Testis (tissue), 3 donors: ENCODE results near the gene PRR33. TPM values are rescaled to one million over a fixed set of nuclear protein-coding genes. Genes with fewer than 3 reads are reported as not detected.
A peak's percentile ranks its signal among the peaks of the same experiment; 100 is the strongest.

Source experiments
- DNase-seq: peaks from one replicate; pipeline ENCODE4 v3.0.0-alpha.2; 2019
- H3K27ac ChIP-seq, 2 donors: fragments of 200-600 bp; sonication (generic); one replicate each; pipeline ENCODE4 v1.5.1; 2019
- H3K27me3 ChIP-seq: fragments of 200-600 bp; sonication (generic); one replicate; pipeline ENCODE4 v1.5.1; 2019
- H3K36me3 ChIP-seq: fragments of 200-600 bp; sonication (generic); one replicate; pipeline ENCODE4 v1.5.1; 2017; ENCODE audit warnings: low read depth; ENCODE audit errors: missing control alignments
- H3K4me1 ChIP-seq: fragments of 200-600 bp; sonication (generic); one replicate; pipeline ENCODE4 v1.5.1; 2019
- H3K4me3 ChIP-seq, 2 donors: fragments of 200-600 bp; sonication (generic); one replicate each; pipeline ENCODE4 v1.5.1; 2017 to 2019
- H3K9me3 ChIP-seq: fragments of 200-600 bp; sonication (generic); one replicate; pipeline ENCODE4 v1.5.1; 2017
- POLR2A ChIP-seq: fragments of 450-650 bp; IDR thresholded peaks from one replicate; pipeline ENCODE4 v1.6.1; 2017; ENCODE audit warnings: antibody characterized with exemption, mild to moderate bottlenecking, moderate library complexity
- WGBS, 2 donors: methylation state at CpG; one replicate each; pipeline ENCODE4 v1.1.5; 2018; 5-methylcytosine and 5-hydroxymethylcytosine counted together
- intact Hi-C: fragments of 100-400 bp; cut with DNase I; formaldehyde crosslinking; loops from one replicate; pipeline ENCODE4 v1.15.1; 2023; ENCODE audit warnings: low total_unique reads
- polyA plus RNA-seq: library from polyadenylated mRNA; stranded (reverse); fragments of 350-450 nt; fragmentation: Illumina TruSeq; extraction: RNeasy Lipid Tissue Mini Kit (QIAGEN cat#74804); gene quantifications from one replicate; pipeline ENCODE4 v1.2.3, GENCODE V29; 2014; ENCODE audit warnings: low read depth, low replicate concordance; ENCODE audit not compliant: insufficient read depth
- total RNA-seq, 2 donors: library from RNA; depleted of rRNA; stranded (reverse); fragments of >200 nt; gene quantifications; one replicate each; pipeline ENCODE4 v1.2.3, GENCODE V29; 2016
- TF ChIP-seq, protein P1 (sequence below), 3 experiments: fragments of 450-650 bp in 2 of 3; fragments of 200-600 bp in 1 of 3; sonication (generic) in 1 of 3; IDR thresholded peaks; one replicate each; pipeline ENCODE4 v1.5.1; 2016 to 2019; ENCODE audit warnings: antibody characterized with exemption in 3 of 3, mild to moderate bottlenecking in 2 of 3, moderate library complexity in 1 of 3

Gene PRR33
- total and polyA plus RNA-seq, 3 donors from 2014 or later = 0.06 TPM; not detected in 2

DNA sequence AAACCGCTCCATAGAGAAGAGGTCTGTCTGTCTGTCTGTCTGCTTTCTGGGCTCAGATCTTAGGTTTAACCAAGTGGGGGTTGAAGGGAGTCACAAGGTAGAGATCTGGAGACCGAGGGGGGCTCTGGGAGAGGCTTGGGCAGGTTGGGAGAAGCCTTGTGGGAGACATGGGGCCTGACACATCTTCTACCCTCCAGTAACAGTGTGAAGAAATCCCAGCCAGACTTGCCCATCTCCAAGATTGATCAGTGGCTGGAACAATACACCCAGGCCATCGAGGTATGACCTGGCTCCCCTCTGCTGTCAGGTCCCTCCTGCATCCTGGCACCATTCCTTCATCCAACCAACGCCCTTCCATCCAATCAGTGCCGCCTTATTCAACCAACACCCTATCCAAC is 7.4 kb downstream of the PRR33 start:
- peaks cover 24% of the 10 kb centered on the region for H3K4me1 ChIP-seq
- WGBS, 2 donors = 95% methylated on average over 5 of the region's 5 CpGs
- no peaks in the 10 kb centered on the region for H3K27me3 ChIP-seq
- no peak for DNase-seq
- intact Hi-C loops = no loop called here
- H3K27ac ChIP-seq = no peak overlapping the region
- TF ChIP-seq, protein P1, sequence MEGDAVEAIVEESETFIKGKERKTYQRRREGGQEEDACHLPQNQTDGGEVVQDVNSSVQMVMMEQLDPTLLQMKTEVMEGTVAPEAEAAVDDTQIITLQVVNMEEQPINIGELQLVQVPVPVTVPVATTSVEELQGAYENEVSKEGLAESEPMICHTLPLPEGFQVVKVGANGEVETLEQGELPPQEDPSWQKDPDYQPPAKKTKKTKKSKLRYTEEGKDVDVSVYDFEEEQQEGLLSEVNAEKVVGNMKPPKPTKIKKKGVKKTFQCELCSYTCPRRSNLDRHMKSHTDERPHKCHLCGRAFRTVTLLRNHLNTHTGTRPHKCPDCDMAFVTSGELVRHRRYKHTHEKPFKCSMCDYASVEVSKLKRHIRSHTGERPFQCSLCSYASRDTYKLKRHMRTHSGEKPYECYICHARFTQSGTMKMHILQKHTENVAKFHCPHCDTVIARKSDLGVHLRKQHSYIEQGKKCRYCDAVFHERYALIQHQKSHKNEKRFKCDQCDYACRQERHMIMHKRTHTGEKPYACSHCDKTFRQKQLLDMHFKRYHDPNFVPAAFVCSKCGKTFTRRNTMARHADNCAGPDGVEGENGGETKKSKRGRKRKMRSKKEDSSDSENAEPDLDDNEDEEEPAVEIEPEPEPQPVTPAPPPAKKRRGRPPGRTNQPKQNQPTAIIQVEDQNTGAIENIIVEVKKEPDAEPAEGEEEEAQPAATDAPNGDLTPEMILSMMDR (IDR thresholded peaks at IDR 0.05) = no peak
- no peak for TF ChIP-seq POLR2A
- H3K4me3 ChIP-seq = no peak overlapping the region
- H3K9me3 ChIP-seq = no peaks in the 10 kb centered on the region
- H3K36me3 ChIP-seq = no peaks in the 10 kb centered on the region

DNA sequence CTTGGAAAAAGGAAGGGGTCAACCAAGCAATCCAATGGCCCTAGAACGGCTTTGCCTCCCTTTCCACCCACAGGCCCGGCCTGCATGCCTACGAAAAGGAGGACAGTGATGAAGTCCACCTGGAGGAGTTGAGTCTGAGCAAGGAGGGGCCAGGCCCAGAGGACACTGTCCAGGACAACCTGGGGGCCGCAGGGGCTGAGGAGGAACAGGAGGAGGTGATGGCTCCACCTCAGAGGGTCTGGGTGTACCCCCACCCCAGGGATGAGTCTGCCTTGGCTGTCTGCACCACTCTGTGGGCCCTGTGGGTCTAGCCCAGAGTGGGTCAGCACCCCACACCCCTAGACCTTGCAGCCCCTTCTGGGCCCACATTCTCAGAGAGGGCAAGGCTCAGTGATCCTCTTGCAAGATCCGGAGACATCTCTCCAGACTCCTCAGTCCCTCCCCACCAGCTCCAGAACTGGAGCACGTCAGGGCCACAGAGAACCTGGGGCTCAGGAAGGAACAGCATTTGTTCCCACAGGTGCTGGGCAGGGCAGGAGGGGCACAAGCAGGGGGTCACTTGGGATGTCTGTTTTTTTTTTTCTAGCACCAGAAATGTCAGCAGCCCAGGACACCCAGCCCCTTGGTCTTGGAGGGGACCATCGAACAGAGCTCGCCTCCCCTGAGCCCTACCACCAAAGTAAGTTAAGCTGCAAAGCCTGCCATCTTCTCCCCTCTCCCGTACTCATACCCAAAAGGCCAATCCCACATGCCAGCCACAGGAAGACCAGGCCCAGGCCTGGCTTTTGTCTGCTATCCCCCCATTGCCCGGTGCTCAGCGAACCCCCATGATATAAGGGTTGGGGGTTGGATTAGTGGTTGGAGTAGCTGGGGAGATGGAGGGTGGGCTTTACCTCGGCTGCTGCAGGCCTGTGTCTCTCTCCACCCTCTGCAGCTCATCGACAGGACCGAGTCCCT is 8.1 kb downstream of the PRR33 start:
- Histone ChIP-seq H3K4me1 (peaks cover 24% of the 10 kb centered on the region), H3K9me3 (no peaks in the 10 kb centered on the region), H3K27me3 (no peaks in the 10 kb centered on the region), H3K36me3 (no peaks in the 10 kb centered on the region), H3K4me3 (no peak overlapping the region), H3K27ac (no peak overlapping the region)
- no peak for DNase-seq
- intact Hi-C loops = no loop called here
- 95 to 97% methylated on average over 13 to 14 of the region's 14 CpGs for WGBS, 2 donors
- no peak for TF ChIP-seq POLR2A
- TF ChIP-seq, protein P1 (IDR thresholded peaks at IDR 0.05) = no peak

DNA sequence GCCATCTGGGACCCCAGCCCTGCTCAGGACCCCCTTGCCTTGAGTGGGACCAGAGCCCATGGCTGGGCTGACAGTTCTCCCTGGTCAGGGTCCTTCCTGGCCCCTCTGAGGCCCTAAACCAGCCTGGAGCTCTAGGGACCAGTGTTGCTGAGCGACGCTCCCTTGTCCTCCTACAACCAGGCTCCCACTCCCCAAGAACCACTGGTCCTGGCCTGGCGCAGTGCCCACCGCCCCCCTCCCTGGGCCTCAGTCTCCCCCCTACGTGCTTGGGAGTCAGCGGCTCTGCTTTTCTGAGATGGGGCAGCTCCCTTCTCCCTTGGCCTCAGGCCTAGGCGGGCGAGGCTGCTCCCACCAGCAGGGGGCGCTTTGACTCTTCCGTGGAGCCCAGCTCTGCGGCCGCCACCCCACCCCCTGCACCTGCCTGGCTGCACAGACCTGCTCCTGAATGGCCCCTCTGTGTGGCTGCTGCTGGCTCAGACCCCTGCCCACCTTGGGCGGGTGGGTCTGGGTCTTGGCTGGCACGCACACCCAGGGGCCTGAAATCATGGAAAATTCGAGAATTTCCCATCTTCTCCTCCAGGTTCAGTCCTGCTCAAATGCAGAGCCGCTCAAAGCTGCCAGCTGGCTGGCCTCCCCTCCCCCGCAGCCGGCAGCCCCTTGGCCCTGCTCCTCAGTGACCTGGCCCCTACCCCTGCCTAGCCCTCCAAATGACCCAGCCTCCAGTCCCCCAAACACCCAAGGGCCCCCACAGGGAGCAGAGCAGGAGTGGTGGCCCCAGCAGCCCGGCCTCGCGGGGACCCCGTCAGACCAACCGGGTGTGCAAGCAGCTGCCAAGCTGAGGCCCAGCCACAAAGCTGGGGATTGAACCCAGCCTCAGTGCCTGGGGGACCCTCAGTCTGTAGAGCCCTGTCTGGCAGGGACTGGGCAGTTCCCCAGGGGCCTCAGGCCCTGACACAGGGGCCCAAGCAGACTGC is 9.1 kb downstream of the PRR33 start:
- no peaks in the 10 kb centered on the region for H3K9me3 ChIP-seq
- no peak overlapping the region for H3K4me3 ChIP-seq
- peak overlapping the region in 1 of 2 donors; percentile 85 for H3K27ac ChIP-seq
- no peaks in the 10 kb centered on the region for H3K36me3 ChIP-seq
- peak; percentile 87 for DNase-seq
- 41 to 42% methylated on average over 14 to 23 of the region's 23 CpGs for WGBS, 2 donors
- TF ChIP-seq POLR2A = no peak
- TF ChIP-seq, protein P1 (IDR thresholded peaks at IDR 0.05) = peak; percentile 94 to 96 (median 95)
- no peaks in the 10 kb centered on the region for H3K27me3 ChIP-seq
- H3K4me1 ChIP-seq = peaks cover 24% of the 10 kb centered on the region
- intact Hi-C loops = no loop called here

DNA sequence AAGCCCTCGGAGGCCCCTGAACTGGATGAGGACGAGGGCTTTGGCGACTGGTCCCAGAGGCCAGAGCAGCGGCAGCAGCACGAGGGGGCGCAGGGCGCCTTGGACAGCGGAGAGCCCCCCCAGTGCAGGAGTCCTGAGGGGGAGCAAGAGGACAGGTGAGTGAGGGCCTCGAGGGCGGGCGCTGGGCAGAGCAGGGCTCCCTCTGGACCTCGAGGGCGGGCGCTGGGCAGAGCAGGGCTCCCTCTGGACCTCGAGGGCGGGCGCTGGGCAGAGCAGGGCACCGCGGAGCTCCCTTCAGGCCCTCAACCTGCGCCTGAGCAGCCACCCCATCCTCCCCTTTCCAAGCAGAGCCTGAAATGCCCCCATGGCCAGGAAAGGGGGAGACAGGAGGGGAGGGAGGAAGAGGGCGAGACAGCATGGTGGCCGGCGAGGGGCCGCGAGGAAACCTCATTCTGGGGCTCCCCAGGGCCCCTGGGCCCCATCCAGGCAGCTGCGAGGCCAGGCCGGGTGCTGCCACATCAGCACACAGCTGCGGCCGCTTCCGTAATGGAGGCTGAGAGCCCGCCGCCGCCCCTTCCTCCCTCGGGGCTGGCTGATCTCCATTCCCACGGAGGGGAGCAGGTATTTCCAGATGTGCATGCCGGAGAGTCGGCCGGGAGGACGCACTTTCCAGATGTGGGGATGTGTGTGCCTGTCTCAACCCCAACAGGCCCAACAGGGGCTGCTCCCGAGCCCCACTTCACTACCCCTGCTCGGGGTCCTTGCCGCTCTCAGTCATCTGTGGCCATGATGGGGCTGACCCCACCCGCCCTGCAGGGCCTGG is 10.0 kb downstream of the PRR33 start:
- Histone ChIP-seq H3K4me1 (peaks cover 30% of the 10 kb centered on the region), H3K27ac (peak overlapping the region; percentile 14 to 85), H3K36me3 (no peaks in the 10 kb centered on the region), H3K27me3 (no peaks in the 10 kb centered on the region), H3K4me3 (no peak overlapping the region), H3K9me3 (no peaks in the 10 kb centered on the region)
- no peak for DNase-seq
- intact Hi-C loops = no loop called here
- 74 to 81% methylated on average over 29 to 43 of the region's 43 CpGs for WGBS, 2 donors
- no peak for TF ChIP-seq POLR2A
- TF ChIP-seq, protein P1 (IDR thresholded peaks at IDR 0.05) = no peak
